HepG2 (cell line): ENCODE measurements around the gene FCHSD1.

Experiments used
- CTCF ChIP-seq: sonication (generic); formaldehyde crosslinking; IDR thresholded peaks from 2 replicates; pipeline ENCODE4 v1.5.0; 2020; ENCODE audit warnings: mild to moderate bottlenecking, missing genetic modification reagents, moderate library complexity
- FOXA3 ChIP-seq: IDR thresholded peaks from 2 replicates; pipeline ENCODE4 v1.6.1; 2016; ENCODE audit warnings: missing genetic modification reagents, missing compliant biosample characterization
- HOXA3 ChIP-seq: sonication (generic); formaldehyde crosslinking; IDR thresholded peaks from 2 replicates; pipeline ENCODE4 v1.5.0; 2020; ENCODE audit warnings: missing genetic modification reagents
- IRF1 ChIP-seq: sonication (generic); formaldehyde crosslinking; IDR thresholded peaks from 2 replicates; pipeline ENCODE4 v1.4.0; 2020; ENCODE audit warnings: low read depth, mild to moderate bottlenecking, missing genetic modification reagents
- IRF9 ChIP-seq: sonication (generic); formaldehyde crosslinking; IDR thresholded peaks from 2 replicates; pipeline ENCODE4 v1.8.0; 2022; ENCODE audit warnings: missing genetic modification reagents, mild to moderate bottlenecking, borderline replicate concordance
- NFIC ChIP-seq: IDR thresholded peaks from 2 replicates; pipeline ENCODE4 v1.6.1; 2012; ENCODE audit warnings: mild to moderate bottlenecking, low read length, inconsistent platforms
- POLR2AphosphoS5 ChIP-seq: IDR thresholded peaks from 2 replicates; pipeline ENCODE4 v1.6.1; 2012; ENCODE audit warnings: low read depth, low read length
- ZBTB1 ChIP-seq: sonication (generic); formaldehyde crosslinking; IDR thresholded peaks from 2 replicates; pipeline ENCODE4 v1.4.0; 2020; ENCODE audit warnings: missing genetic modification reagents, borderline replicate concordance
- ZFP36 ChIP-seq: fragments of 150-350 bp; IDR thresholded peaks from 2 replicates; pipeline ENCODE4 v1.6.1; 2018; ENCODE audit warnings: borderline replicate concordance, low read length, low read depth; ENCODE audit not compliant: partially characterized antibody

- TF ChIP-seq CTCF (CRISPR knock-in tag) (no peak), NFIC (no peak), IRF1 (CRISPR knock-in tag) (no peak), HOXA3 (CRISPR knock-in tag) (no peak), ZBTB1 (no peak), ZFP36 (no peak), IRF9 (CRISPR knock-in tag) (no peak), POLR2AphosphoS5 (no peak), FOXA3 (CRISPR knock-in tag) (no peak)
These were observed 15.6 kb downstream of the FCHSD1 start for GRCh38 chr5:141635646-141636045.
